Heart left ventricle (tissue), 16 donors: ENCODE data around the gene RABL6. TPM values are rescaled to one million over a fixed set of nuclear protein-coding genes. Genes with fewer than 3 reads are reported as not detected.

Experiments
- ATAC-seq, 4 donors: fragments of 200-7000 bp; cut with Tn5 transposase; one replicate each; pipeline ENCODE4 v1.9.1; 2020 to 2022; ENCODE audit warnings: moderate library complexity in 4 of 4, mild to moderate bottlenecking in 3 of 4, moderate number of reproducible peaks in 1 of 4
- DNase-seq, 5 donors: peaks; one replicate each; pipeline ENCODE4 v3.0.0-alpha.2; 2020
- H3K27ac ChIP-seq, 12 donors: fragments of 200-600 bp; sonication (generic) in 4 of 12; one replicate each; pipeline versions ENCODE4 v1.5.0 to v1.8.0; 2016 to 2022; ENCODE audit warnings: mild to moderate bottlenecking in 2 of 12
- H3K27me3 ChIP-seq, 9 donors: fragments of 200-600 bp; sonication (generic) in 2 of 9; one replicate each; pipeline versions ENCODE4 v1.5.1 to v1.8.0; 2016 to 2022; ENCODE audit warnings: mild to moderate bottlenecking in 3 of 9
- H3K36me3 ChIP-seq, 9 donors: fragments of 200-600 bp; sonication (generic) in 2 of 9; one replicate each; pipeline versions ENCODE4 v1.5.0 to v1.8.0; 2018 to 2022; ENCODE audit warnings: mild to moderate bottlenecking in 2 of 9
- H3K4me1 ChIP-seq, 12 donors: fragments of 200-600 bp; sonication (generic) in 4 of 12; one replicate each; pipeline versions ENCODE4 v1.5.0 to v1.8.0; 2016 to 2022; ENCODE audit warnings: mild to moderate bottlenecking in 3 of 12
- H3K4me3 ChIP-seq, 12 donors: fragments of 200-600 bp; sonication (generic) in 4 of 12; one replicate each; pipeline versions ENCODE4 v1.5.0 to v1.8.0; 2017 to 2022; ENCODE audit warnings: mild to moderate bottlenecking in 9 of 12, moderate library complexity in 4 of 12
- H3K9me3 ChIP-seq, 12 donors: fragments of 200-600 bp; sonication (generic) in 4 of 12; one replicate each; pipeline versions ENCODE4 v1.5.0 to v1.8.0; 2016 to 2022; ENCODE audit warnings: mild to moderate bottlenecking in 1 of 12
- POLR2A ChIP-seq, 2 donors: fragments of 450-650 bp; IDR thresholded peaks; one replicate each; pipeline ENCODE4 v1.6.1; 2017; ENCODE audit warnings: antibody characterized with exemption in 2 of 2, mild to moderate bottlenecking in 2 of 2, moderate library complexity in 2 of 2
- WGBS, 4 donors: extraction: QIAGEN DNeasy Blood & Tissue Kit in 2 of 4; methylation state at CpG; one replicate each; pipeline versions ENCODE4 v1.1.5 to v1.1.7; 2013 to 2018; 5-methylcytosine and 5-hydroxymethylcytosine counted together
- intact Hi-C, 10 donors: fragments of 100-400 bp; cut with DNase I; formaldehyde crosslinking; loops; one replicate each; pipeline versions ENCODE4 v1.11.1 to v1.14.2; 2022
- polyA plus RNA-seq, 2 donors: library from polyadenylated mRNA; stranded (reverse); fragments of 200-250 nt; gene quantifications; one replicate each; pipeline ENCODE4 v1.2.3, GENCODE V29; 2013
- total RNA-seq, 9 donors: library from RNA; depleted of rRNA in 2 of 9; stranded (reverse); fragments of >200 nt in 2 of 9; fragmentation: NEBNext Ultra II Directional in 3 of 9; extraction: Animal tissue kit (Norgen Biotek cat#: 25700) in 3 of 9; gene quantifications; one replicate each; pipeline versions ENCODE4 v1.1.0 to v1.2.4, GENCODE V29; 2016 to 2023
- TF ChIP-seq, protein P1 (sequence below), 12 donors: fragments of 200-600 bp; sonication (generic) in 4 of 12; IDR thresholded peaks; one replicate each; pipeline versions ENCODE4 v1.5.0 to v1.8.0; 2018 to 2022; ENCODE audit warnings: antibody characterized with exemption in 12 of 12, mild to moderate bottlenecking in 5 of 12
- donor health status: ischemic (EF 13 %, LVEDD 7.1; RV severe dilation, severe dysfunction).
- donor health status: healthy with polysubstance abuse.
- donor health status: DM: no; HTN: yes; CAD: no.
- donor health status: DM: no; HTN: no; CAD: no.
- donor health status: ischemic (EF 25% LVEDD 6.9; RV normal size, moderate dysfunction).
- donor health status: ischemic (EF 25% LVEDD 5.7; RV mildly dilated, moderate dysfunction).
- donor health status: healthy.
- donor health status: DM: yes; HTN: yes; CAD: no.
- donor health status: ischemic (EF 35%, LVEDD 5.7; RV mildly dilated, moderate dysfunction).
- donor health status: nonischemic (EF 11% LVEDD 7.7; RV severe dilation, severe dysfunction).
- donor health status: DM: yes; HTN: yes; CAD: no.
- donor health status: PGD.
- donor health status: ischemic (EF 29% LVEDD 5.4; RV normal size, mild dysfunction).
- donor health status: nonischemic (EF 23%, LVEDD 6.1; RV moderate dilation, normal function).

The RABL6 gene
- total and polyA plus RNA-seq, 11 donors = 59.4 to 90.8 (median 71.6) TPM

GRCh38 chr9:136827794-136828473 is 20.2 kb downstream of the RABL6 start:
- no peak overlapping the region for H3K27ac ChIP-seq
- peaks cover 0 to 6% (median 0%) of the 10 kb centered on the region in 12 donors for H3K4me1 ChIP-seq
- 91 to 96% (median 95%) methylated on average over 13 to 14 of the region's 14 CpGs for WGBS, 4 donors
- H3K9me3 ChIP-seq = no peaks in the 10 kb centered on the region
- no peak for TF ChIP-seq POLR2A (IDR thresholded peaks at IDR 0.05)
- TF ChIP-seq, protein P1, sequence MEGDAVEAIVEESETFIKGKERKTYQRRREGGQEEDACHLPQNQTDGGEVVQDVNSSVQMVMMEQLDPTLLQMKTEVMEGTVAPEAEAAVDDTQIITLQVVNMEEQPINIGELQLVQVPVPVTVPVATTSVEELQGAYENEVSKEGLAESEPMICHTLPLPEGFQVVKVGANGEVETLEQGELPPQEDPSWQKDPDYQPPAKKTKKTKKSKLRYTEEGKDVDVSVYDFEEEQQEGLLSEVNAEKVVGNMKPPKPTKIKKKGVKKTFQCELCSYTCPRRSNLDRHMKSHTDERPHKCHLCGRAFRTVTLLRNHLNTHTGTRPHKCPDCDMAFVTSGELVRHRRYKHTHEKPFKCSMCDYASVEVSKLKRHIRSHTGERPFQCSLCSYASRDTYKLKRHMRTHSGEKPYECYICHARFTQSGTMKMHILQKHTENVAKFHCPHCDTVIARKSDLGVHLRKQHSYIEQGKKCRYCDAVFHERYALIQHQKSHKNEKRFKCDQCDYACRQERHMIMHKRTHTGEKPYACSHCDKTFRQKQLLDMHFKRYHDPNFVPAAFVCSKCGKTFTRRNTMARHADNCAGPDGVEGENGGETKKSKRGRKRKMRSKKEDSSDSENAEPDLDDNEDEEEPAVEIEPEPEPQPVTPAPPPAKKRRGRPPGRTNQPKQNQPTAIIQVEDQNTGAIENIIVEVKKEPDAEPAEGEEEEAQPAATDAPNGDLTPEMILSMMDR (IDR thresholded peaks at IDR 0.05) = no peak
- ATAC-seq = no peak
- DNase-seq = peak in 2 of 5 donors; percentile 16 to 26
- peaks cover 0 to 94% (median 82%) of the 10 kb centered on the region in 9 donors for H3K36me3 ChIP-seq
- intact Hi-C loops = loop anchor here in 1 of 10 donors (5.0 kb wide), 1 partner anchor 189 kb away; no protein-coding TSS in a partner anchor
- no peak overlapping the region for H3K4me3 ChIP-seq
- no peaks in the 10 kb centered on the region for H3K27me3 ChIP-seq

DNA sequence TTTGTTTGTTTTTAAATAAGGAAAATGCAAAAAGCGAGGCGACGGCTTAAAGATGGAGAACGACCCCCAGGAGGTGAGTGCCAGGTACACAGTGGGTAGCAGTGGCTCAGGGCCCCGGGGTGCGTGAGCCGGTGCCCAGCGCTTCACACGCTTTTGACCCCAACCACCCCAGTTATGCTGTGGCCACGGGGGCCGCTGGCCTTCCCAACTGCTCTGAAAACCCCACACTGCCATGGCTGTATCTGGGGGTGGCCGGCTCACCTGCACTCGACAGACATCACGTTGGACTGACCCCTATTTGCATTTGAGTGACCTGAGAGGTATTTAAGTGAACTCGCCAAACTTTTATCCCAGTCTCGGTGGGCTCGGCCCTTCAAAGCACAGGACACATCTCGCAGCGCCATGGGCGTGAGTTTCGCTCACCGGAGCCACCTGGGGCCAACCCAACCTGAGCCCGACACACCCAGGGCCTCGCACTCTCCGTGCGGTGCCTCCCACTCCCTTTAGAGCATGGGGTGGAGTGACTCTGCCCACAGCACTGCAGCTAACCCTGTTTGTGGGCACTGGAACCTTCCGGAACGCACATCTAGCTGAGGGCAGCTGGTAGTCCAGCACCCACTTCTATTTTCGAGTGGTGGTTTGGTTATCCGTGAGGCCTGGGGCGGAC is 20.9 kb downstream of the RABL6 start:
- no peak overlapping the region for H3K27ac ChIP-seq
- H3K36me3 ChIP-seq = peaks cover 0 to 93% (median 78%) of the 10 kb centered on the region in 9 donors
- H3K27me3 ChIP-seq = no peaks in the 10 kb centered on the region
- ATAC-seq (no peak), DNase-seq (peak in 1 of 5 donors; percentile 41)
- WGBS, 4 donors = 95 to 96% (median 95%) methylated on average over 31 of the region's 31 CpGs
- intact Hi-C loops = loop anchor here in 1 of 10 donors (5.0 kb wide), 1 partner anchor 189 kb away; no protein-coding TSS in a partner anchor
- no peaks in the 10 kb centered on the region for H3K9me3 ChIP-seq
- no peak overlapping the region for H3K4me3 ChIP-seq
- peaks cover 0 to 6% (median 0%) of the 10 kb centered on the region in 12 donors for H3K4me1 ChIP-seq
- no peak for TF ChIP-seq POLR2A (IDR thresholded peaks at IDR 0.05)
- TF ChIP-seq, protein P1 (IDR thresholded peaks at IDR 0.05) = no peak

DNA sequence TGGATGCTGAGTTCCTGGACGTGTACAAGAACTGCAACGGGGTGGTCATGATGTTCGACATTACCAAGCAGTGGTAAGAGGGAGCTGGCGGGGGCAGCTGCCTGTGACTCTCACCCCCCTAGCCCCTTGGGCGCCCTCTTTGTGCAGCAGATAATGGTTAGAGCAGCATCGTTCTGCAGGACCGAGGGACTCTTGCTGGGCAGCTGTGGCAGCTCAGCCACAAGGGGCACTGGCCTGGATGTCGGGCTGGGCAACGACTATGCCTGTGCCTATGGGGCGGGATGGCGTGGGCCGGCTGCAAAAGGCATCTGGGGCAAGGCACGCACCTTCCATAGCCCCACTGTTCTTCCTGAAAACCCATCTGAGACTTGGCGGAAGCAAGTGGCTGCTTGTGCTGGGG is 21.7 kb downstream of the RABL6 start:
- 87 to 91% (median 89%) methylated on average over 9 to 14 of the region's 14 CpGs for WGBS, 4 donors
- Histone ChIP-seq H3K27ac (no peak overlapping the region), H3K4me1 (peaks cover 0 to 6% (median 0%) of the 10 kb centered on the region in 12 donors), H3K27me3 (no peaks in the 10 kb centered on the region), H3K4me3 (no peak overlapping the region), H3K9me3 (no peaks in the 10 kb centered on the region), H3K36me3 (peaks cover 0 to 88% (median 71%) of the 10 kb centered on the region in 9 donors)
- intact Hi-C loops = loop anchor here in 1 of 10 donors (5.0 kb wide), 1 partner anchor 188 kb away; no protein-coding TSS in a partner anchor
- DNase-seq (peak in 1 of 5 donors; percentile 33), ATAC-seq (no peak)
- TF ChIP-seq, protein P1 (IDR thresholded peaks at IDR 0.05) = no peak
- TF ChIP-seq POLR2A (IDR thresholded peaks at IDR 0.05) = no peak
